ENCODE data around the gene HELT.
A peak's percentile ranks its signal among the peaks of the same experiment; 100 is the strongest.
"Not testable (repeated sequence)": the region's sequence is repeated elsewhere in the genome, so short reads cannot be mapped to it uniquely, and the experiment has no call there.

HELT gene

DNA sequence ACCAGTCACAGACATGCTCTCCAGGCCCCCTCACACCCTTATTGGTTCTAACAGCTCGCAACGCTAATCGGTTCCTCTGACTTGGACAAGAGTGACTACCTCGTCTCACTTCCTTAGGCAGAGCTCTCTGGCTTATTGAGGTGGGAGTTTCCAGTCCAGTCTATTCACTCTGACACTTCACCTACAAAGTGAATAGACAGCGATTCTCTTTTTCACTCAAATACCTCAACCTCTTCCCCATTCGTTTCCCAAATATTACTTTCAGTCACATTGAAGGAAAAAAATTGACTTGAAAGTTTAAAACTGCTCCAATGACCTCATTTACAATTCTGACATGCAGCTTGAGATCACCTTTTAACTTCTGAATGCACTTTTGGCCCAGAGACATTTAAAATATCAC lies 17.7 kb downstream of the HELT start:
- no peak for DNase-seq (ENCODE audit: low spot score)

DNA sequence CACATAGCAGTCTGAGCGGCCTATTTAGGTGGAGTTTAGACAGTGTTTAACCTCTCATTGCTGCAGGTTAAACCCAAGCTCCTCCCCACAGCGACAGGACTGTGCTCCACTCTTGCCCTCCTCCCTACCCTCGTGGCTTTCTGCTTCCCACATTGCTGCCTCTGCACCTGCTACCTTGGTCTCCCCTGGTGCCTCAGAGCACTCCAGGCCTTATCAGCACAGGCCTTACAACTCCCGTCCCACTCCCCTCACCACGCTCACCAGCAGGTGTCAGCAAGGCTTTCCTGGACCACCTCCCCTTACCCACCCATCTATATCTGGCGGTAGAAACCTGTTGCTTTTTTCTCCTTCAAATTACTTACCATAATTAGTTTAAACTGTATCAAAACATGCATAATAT lies 18.6 kb downstream of the HELT start:
- DNase-seq (ENCODE audit: low spot score) = no peak

DNA sequence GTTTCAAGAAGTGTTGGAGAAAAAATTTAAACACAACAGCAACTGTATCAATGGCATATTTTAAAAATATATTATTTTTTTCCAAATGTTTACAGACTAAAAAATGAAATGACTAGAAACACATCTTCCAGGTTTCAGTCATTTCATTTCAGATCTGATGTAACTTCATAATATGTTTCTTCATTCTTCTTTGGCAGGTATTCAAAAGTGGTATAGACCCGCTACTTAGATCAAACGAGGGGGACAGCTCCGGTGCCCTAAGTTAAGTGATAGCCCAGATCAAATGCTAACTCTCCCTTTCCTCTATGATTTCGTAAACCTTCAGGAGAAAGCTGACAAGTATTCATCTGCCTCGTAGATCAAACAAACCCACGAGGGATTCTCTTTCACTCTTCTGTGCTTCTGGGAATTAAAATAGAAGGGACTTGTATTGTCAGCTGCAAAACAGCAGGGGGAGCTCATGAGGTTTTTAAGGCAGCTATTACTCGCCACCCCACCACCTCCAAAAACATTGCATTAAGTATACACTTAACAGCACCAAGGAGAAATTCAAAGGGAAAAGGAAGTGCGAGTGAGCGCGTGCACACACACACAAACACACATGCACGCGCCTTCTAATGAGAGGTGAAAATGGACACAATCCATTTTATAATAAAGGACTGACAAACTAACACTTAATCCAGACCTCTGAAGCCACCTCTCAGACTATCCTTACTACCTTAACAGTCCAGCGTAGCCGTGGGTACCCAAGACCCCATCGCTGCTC lies 21.4 kb downstream of the HELT start:
- DNase-seq (ENCODE audit: low spot score) = peak; percentile 87

DNA sequence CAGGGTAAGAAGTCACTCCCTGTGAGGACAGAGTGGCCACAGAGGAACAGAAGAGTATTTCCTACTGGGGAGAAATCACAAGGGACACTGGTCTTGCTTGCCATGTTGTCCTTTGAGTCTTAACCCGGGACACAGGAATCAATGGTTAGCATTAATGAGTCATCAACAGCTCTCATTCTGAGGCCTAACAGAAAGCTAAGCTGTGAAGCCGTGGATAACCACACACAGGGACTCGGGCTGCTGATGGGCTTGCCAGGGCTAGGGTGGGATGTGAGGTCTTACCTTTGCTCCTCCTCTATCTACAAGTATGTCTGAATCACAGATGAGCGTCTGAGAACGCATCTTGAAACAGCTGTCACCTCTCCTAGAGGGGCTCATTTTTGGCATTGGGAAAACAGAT lies 22.2 kb downstream of the HELT start:
- DNase-seq (ENCODE audit: low spot score) = peak; percentile 63

DNA sequence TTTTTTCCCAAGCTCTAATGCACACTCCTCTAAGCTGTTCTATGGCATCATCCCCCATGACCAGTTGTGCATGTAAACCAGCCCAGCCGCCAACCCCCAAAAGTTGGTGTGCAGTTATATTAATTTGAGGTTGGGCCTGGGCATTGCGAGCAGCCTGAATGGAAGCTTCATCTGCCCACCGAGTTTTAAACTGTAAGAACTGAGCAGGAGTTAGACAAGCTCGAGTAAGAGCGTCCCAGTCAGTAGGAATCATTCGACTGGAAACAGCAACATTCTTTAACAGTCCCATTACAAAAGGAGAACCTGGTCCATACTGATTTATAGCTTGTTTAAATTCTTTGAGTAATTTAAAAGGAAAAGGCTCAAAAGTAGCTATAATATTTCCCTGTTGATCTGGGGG lies 32.0 kb downstream of the HELT start:
- DNase-seq (ENCODE audit: low spot score) = not testable (repeated sequence)

DNA sequence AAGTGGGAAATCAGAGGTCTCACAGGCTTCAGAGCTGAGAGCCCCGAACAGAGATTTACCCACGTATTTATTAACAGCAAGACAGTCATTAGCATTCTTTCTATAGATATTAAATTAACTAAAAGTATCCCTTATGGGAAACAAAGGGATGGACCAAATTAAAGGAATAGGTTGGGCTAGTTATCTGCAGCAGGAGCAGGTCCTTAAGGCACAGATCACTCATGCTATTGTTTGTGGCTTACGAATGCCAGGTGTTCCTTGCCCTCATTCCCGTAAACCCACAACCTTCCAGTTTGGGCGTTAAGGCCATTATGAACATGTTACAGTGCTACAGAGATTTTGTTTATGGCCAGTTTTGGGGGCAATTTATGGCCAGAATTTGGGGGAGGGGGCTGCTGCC lies 33.0 kb downstream of the HELT start:
- not testable (repeated sequence) for DNase-seq (ENCODE audit: low spot score)

DNA sequence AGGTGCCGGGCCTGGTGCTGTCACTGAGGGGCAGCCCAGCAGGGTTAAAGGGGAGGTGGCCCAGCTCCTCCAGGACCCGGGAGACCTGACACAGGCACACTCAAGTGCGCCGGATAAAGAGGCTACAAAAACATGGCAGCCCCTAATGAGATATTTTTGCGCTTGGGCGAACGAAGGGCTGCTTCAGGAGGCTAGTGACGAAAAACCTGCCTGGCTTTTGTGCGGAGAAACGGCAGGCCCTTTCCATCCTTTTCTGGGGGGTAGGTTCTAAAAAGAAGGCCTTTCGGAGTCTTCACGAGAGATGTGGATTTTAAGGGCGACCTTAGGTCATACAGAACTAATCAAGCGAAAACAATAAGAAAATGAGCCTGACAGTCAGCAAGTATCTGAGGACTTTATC lies 35.5 kb downstream of the HELT start:
- no peak for DNase-seq (ENCODE audit: low spot score)

DNA sequence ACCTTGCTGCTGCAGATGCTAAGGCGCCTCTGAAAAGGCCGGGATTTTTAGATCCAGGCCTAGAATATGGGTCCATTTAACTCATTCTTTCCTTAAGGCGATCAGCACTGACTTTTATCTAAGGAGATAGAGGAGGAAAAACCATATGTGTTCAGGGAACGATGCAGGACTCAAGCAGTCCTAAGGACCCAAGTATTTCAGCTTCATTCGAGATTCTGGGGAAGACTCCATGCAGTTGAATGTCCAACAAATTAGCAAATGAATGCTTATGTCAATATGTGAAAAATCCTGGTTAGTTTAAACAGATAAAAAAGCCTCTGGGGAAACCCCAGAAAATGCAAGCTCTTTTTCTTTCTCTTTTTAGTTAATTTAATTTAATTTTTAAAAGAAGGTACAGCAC lies 36.0 kb downstream of the HELT start:
- DNase-seq (ENCODE audit: low spot score) = no peak

DNA sequence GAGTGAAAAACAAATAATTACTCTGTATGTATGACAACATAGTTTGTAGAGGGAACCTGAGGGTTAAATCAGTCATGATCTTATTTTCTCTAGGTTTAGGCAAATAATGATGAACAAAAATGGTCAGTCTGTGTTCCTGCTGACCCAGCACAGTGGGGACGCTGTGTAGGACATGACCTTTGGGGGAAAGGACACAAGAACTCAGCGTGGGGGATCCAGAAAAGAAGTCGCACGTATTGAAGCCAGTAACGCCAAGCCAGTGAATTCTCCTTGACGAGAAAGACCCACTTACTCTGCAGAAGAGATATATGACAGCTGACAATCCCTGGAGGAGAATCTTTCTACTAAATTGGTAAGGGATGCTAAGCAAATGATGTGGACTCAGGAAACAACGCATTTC lies 36.6 kb downstream of the HELT start:
- no peak for DNase-seq (ENCODE audit: low spot score)

DNA sequence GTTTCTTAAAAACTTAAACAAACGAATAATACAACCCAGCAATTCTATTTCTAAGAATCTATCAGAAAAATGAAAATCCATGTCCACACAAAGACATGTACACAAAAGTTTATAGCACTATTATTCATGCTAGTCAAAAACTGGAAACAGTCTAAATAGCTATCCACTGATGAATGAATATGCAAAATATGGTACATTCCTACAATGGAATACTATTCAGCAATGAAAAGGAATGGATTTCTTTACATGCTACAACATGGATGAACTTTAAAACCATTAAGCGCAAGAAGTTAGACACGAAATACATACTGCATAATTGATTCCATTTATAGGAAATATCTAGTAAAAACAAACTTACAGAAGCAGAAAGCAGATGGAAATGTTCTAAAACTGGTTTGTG lies 43.3 kb downstream of the HELT start:
- no peak for DNase-seq (ENCODE audit: low spot score)

DNA sequence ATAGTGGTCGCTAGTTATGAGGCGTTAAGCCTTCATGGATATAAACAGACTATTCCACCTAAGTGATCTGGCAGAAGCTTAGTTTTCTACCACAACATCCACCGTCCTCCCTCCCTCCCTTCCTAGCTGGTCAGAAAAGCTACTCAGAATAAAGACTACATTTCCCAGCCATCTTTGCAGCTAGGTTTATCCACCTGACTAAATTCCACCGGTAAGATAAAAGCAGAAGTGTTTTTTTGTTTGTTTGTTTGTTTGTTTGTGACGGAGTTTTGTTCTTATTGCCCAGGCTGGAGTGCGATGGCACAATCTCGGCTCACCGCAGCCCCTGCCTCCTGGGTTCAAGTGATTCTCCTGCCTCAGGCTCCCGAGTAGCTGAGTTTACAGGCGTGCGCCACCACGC lies 44.3 kb downstream of the HELT start:
- no peak for DNase-seq (ENCODE audit: low spot score)

DNA sequence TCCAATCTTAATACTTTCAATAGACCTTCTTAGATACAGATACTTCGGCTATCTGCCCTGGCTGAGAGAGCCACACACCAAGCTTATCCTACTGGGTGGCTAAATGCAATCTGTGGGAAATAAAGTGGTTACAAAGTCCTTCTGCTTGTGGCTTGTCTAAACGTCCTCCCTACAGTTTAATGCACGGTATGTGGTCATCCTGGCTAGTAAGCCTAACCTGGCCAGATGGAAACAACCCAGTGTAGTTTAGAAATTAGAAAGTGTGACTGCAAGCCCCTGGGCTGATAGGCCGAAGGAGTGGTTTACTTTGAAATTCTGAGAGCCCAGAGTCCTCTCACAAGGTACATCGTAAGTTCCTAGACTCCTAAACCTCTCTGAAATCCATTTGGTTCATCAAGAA lies 47.9 kb downstream of the HELT start:
- DNase-seq (ENCODE audit: low spot score) = no peak

DNA sequence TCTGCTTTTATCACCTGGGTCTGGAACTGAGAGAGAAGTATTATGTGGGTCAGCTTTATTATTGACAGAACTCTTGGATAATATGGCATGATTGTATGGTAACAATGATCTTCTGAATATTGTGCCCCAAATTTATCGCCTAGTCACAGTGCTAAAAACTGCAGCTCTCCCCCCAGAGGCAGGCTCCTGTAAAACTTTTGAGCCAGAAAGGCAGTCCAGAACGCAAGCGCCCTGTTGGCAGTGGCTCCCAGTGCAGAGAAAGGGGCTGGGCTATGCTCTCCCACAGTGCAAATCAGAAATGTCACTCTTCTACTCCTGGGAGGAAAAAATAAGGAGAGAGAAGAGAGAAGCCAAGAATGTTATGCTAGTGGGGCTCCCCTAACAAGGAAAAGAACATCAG lies 50.5 kb downstream of the HELT start:
- DNase-seq (ENCODE audit: low spot score) = no peak
